ENCODE results near the gene FAM50A. TPM values are rescaled to one million over a fixed set of nuclear protein-coding genes. Genes with fewer than 3 reads are reported as not detected.

FAM50A gene
- total and polyA plus RNA-seq, 2 experiments from 2014 or later = 54.7 to 122 TPM

GRCh38 chrX:154458954-154459778 is 15.2 kb downstream of the FAM50A start:
- Histone ChIP-seq H3K9me2 (ENCODE audit: insufficient read depth) (no peaks in the 10 kb centered on the region), H3K4me2 (ENCODE audit: unreplicated experiment) (peak overlapping the region; percentile 78), H3F3A (ENCODE audit: insufficient read depth) (no peaks in the 10 kb centered on the region), H2AFZ (no peak overlapping the region), H3K27ac (peak overlapping the region; percentile 79), H3K9ac (peak overlapping the region; percentile 90), H3K9me3 (ENCODE audit: low read depth) (no peaks in the 10 kb centered on the region), H3K4me1 (ENCODE audit: insufficient read depth) (no peaks in the 10 kb centered on the region), H3K36me3 (ENCODE audit: low read depth) (no peaks in the 10 kb centered on the region), H3K4me3 (peak overlapping the region; percentile 90), H3K79me2 (ENCODE audit: insufficient read depth) (peaks cover 57% of the 10 kb centered on the region), H3K27me3 (replicated peaks; ENCODE audit: insufficient read depth) (no peaks in the 10 kb centered on the region), H4K20me1 (ENCODE audit: insufficient read depth) (no peaks in the 10 kb centered on the region)
- DNase-seq = peak; percentile 66
- in situ Hi-C loops (cut with MboI) = no loop called here
- TF ChIP-seq EZH2phosphoT487 (IDR thresholded peaks at IDR 0.05; ENCODE audit: insufficient read depth, low read depth) (no peak), EZH2 (IDR thresholded peaks at IDR 0.05; ENCODE audit: insufficient read depth, poor library complexity, severe bottlenecking) (no peak)
- whole genome bisulfite sequencing, 2 experiments (ENCODE audit: low coverage in 1 of 2, low lambda C conversion rate in 2 of 2, missing lambda C conversion rate in 2 of 2) = 3 to 4% methylated on average over 6 to 10 of the region's 15 CpGs

DNA sequence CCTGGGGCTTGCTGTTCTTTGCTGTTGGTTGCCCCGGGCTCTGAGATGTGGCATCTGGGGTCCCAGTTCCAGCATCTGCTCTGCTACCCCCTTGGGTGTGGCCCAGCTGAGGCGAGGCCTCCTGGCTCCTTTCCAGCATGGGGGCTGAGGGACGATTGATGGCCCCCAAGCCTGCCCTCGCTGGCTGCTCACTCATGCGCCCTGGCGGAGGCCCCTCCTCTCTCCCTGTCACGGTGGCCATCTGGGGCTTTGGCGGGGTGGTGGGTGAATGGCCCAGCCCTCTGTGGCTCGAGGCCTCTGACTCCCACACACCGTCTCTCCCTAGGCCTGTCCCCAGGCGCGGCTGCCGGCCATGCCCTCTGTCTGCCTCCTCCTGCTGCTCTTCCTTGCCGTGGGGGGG is 15.9 kb downstream of the FAM50A start:
- Histone ChIP-seq H3K4me1 (ENCODE audit: insufficient read depth) (no peaks in the 10 kb centered on the region), H3K79me2 (ENCODE audit: insufficient read depth) (peaks cover 59% of the 10 kb centered on the region), H3K9ac (peak overlapping the region; percentile 90), H3K4me2 (ENCODE audit: unreplicated experiment) (peak overlapping the region; percentile 78), H3K4me3 (peak overlapping the region; percentile 90), H3K27me3 (replicated peaks; ENCODE audit: insufficient read depth) (no peaks in the 10 kb centered on the region), H3K9me3 (ENCODE audit: low read depth) (no peaks in the 10 kb centered on the region), H3F3A (ENCODE audit: insufficient read depth) (no peaks in the 10 kb centered on the region), H3K27ac (peak overlapping the region; percentile 79), H3K36me3 (ENCODE audit: low read depth) (no peaks in the 10 kb centered on the region), H2AFZ (no peak overlapping the region), H4K20me1 (ENCODE audit: insufficient read depth) (no peaks in the 10 kb centered on the region), H3K9me2 (ENCODE audit: insufficient read depth) (no peaks in the 10 kb centered on the region)
- TF ChIP-seq EZH2phosphoT487 (IDR thresholded peaks at IDR 0.05; ENCODE audit: insufficient read depth, low read depth) (no peak), EZH2 (IDR thresholded peaks at IDR 0.05; ENCODE audit: insufficient read depth, poor library complexity, severe bottlenecking) (no peak)
- peak; percentile 57 for DNase-seq
- WGBS, 2 experiments (ENCODE audit: low coverage in 1 of 2, low lambda C conversion rate in 2 of 2, missing lambda C conversion rate in 2 of 2) = 0 to 2% methylated on average over 2 to 8 of the region's 14 CpGs
- in situ Hi-C loops (cut with MboI) = no loop called here

DNA sequence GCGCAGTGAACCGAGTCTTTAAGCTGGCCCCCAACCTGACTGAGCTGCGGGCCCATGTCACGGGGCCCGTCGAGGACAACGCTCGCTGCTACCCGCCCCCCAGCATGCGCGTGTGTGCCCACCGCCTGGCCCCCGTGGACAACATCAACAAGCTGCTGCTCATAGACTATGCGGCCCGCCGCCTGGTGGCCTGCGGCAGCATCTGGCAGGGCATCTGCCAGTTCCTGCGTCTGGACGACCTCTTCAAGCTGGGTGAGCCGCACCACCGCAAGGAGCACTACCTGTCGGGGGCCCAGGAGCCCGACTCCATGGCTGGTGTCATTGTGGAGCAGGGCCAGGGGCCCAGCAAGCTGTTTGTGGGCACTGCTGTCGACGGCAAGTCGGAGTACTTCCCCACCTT is 16.4 kb downstream of the FAM50A start:
- Histone ChIP-seq H3K79me2 (ENCODE audit: insufficient read depth) (peaks cover 59% of the 10 kb centered on the region), H3F3A (ENCODE audit: insufficient read depth) (no peaks in the 10 kb centered on the region), H3K9me2 (ENCODE audit: insufficient read depth) (no peaks in the 10 kb centered on the region), H3K27me3 (replicated peaks; ENCODE audit: insufficient read depth) (no peaks in the 10 kb centered on the region), H3K4me1 (ENCODE audit: insufficient read depth) (no peaks in the 10 kb centered on the region), H3K4me2 (ENCODE audit: unreplicated experiment) (peak overlapping the region; percentile 78), H2AFZ (no peak overlapping the region), H3K27ac (no peak overlapping the region), H4K20me1 (ENCODE audit: insufficient read depth) (no peaks in the 10 kb centered on the region), H3K36me3 (ENCODE audit: low read depth) (no peaks in the 10 kb centered on the region), H3K9me3 (ENCODE audit: low read depth) (no peaks in the 10 kb centered on the region), H3K9ac (peak overlapping the region; percentile 90), H3K4me3 (peak overlapping the region; percentile 90)
- peak; percentile 27 for DNase-seq
- WGBS, 2 experiments (ENCODE audit: low coverage in 1 of 2, low lambda C conversion rate in 2 of 2, missing lambda C conversion rate in 2 of 2) = 76 to 90% methylated on average over 3 of the region's 26 CpGs
- in situ Hi-C loops (cut with MboI) = no loop called here
- TF ChIP-seq EZH2 (IDR thresholded peaks at IDR 0.05; ENCODE audit: insufficient read depth, poor library complexity, severe bottlenecking) = no peak
- no peak for TF ChIP-seq EZH2phosphoT487 (IDR thresholded peaks at IDR 0.05; ENCODE audit: insufficient read depth, low read depth)

GRCh38 chrX:154462396-154462795 is 18.5 kb downstream of the FAM50A start:
- Histone ChIP-seq H3K9ac (no peak overlapping the region), H4K20me1 (ENCODE audit: insufficient read depth) (no peaks in the 10 kb centered on the region), H3K4me2 (ENCODE audit: unreplicated experiment) (no peak overlapping the region), H3K36me3 (ENCODE audit: low read depth) (no peaks in the 10 kb centered on the region), H3K9me2 (ENCODE audit: insufficient read depth) (no peaks in the 10 kb centered on the region), H3K4me1 (ENCODE audit: insufficient read depth) (no peaks in the 10 kb centered on the region), H2AFZ (no peak overlapping the region), H3F3A (ENCODE audit: insufficient read depth) (no peaks in the 10 kb centered on the region), H3K79me2 (ENCODE audit: insufficient read depth) (peaks cover 59% of the 10 kb centered on the region), H3K9me3 (ENCODE audit: low read depth) (no peaks in the 10 kb centered on the region), H3K27ac (no peak overlapping the region), H3K4me3 (no peak overlapping the region), H3K27me3 (replicated peaks; ENCODE audit: insufficient read depth) (no peaks in the 10 kb centered on the region)
- TF ChIP-seq EZH2 (IDR thresholded peaks at IDR 0.05; ENCODE audit: insufficient read depth, poor library complexity, severe bottlenecking) (no peak), EZH2phosphoT487 (IDR thresholded peaks at IDR 0.05; ENCODE audit: insufficient read depth, low read depth) (no peak)
- in situ Hi-C loops (cut with MboI) = no loop called here
- no peak for DNase-seq
- WGBS, 2 experiments (ENCODE audit: low coverage in 1 of 2, low lambda C conversion rate in 2 of 2, missing lambda C conversion rate in 2 of 2) = 80 to 84% methylated on average over 4 to 8 of the region's 8 CpGs
